Measurements from ENCODE around the gene METTL9.
A peak's percentile ranks its signal among the peaks of the same experiment; 100 is the strongest.
"Not testable (repeated sequence)": the region's sequence is repeated elsewhere in the genome, so short reads cannot be mapped to it uniquely, and the experiment has no call there.

METTL9 gene

GRCh38 chr16:21667575-21667974 is 68.2 kb downstream of the METTL9 start:
- POLR2A ChIA-PET: no interaction called here
- DNase-seq (ENCODE audit: extremely low spot score): no peak

GRCh38 chr16:21673469-21673868 is 74.1 kb downstream of the METTL9 start:
- ChIA-PET POLR2A (no interaction called here), CTCF (no interaction called here)
- TF ChIP-seq CTCF (IDR thresholded peaks at IDR 0.05; ENCODE audit: control extremely low read depth, extremely low read depth, low read depth, missing control alignments): no peak
- no peak for DNase-seq (ENCODE audit: extremely low spot score)

More at GRCh38 chr16:21667575-21667974, 68.2 kb downstream of the METTL9 start:
- CTCF ChIA-PET: interaction anchor here (0.6 to 1.3 kb wide), 3 partner anchors 10 to 789 kb away, joined by 3 to 8 read pairs (median 4); no protein-coding TSS in a partner anchor
- TF ChIP-seq CTCF (IDR thresholded peaks at IDR 0.05; ENCODE audit: control extremely low read depth, extremely low read depth, low read depth, missing control alignments): no peak

GRCh38 chr16:21674456-21674855 is 75.1 kb downstream of the METTL9 start:
- DNase-seq (ENCODE audit: extremely low spot score); CTCF ChIA-PET; POLR2A ChIA-PET: not testable (repeated sequence)

- CTCF ChIA-PET: interaction anchor here (1.5 to 2.4 kb wide), 3 partner anchors 11 to 27 kb away, joined by 4 to 7 read pairs (median 7); no protein-coding TSS in a partner anchor
- POLR2A ChIA-PET; DNase-seq (ENCODE audit: extremely low spot score): not testable (repeated sequence)
These were observed 81.3 kb downstream of the METTL9 start for GRCh38 chr16:21680714-21681113.

- DNase-seq (ENCODE audit: extremely low spot score): no peak
- CTCF ChIA-PET: interaction anchor here (0.8 to 1.9 kb wide), 6 partner anchors 8 to 26 kb away, joined by 3 to 8 read pairs (median 4); no protein-coding TSS in a partner anchor
- POLR2A ChIA-PET: no interaction called here
- no peak for TF ChIP-seq CTCF (IDR thresholded peaks at IDR 0.05; ENCODE audit: control extremely low read depth, extremely low read depth, low read depth, missing control alignments)
These were observed 83.8 kb downstream of the METTL9 start for GRCh38 chr16:21683184-21683583.

GRCh38 chr16:21684199-21684598 is 84.8 kb downstream of the METTL9 start:
- POLR2A ChIA-PET: no interaction called here
- DNase-seq (ENCODE audit: extremely low spot score): peak; percentile 28
- CTCF ChIA-PET: interaction anchor here (1.1 to 1.9 kb wide), 5 partner anchors 9 to 17 kb away, joined by 3 to 8 read pairs (median 4); no protein-coding TSS in a partner anchor
- peak; percentile 39 for TF ChIP-seq CTCF (IDR thresholded peaks at IDR 0.05; ENCODE audit: control extremely low read depth, extremely low read depth, low read depth, missing control alignments)

GRCh38 chr16:21685034-21685455 is 85.7 kb downstream of the METTL9 start:
- no peak for DNase-seq (ENCODE audit: extremely low spot score)
- CTCF ChIA-PET: interaction anchor here (1.6 to 1.9 kb wide), 2 partner anchors 9 to 14 kb away, joined by 4 to 5 read pairs; no protein-coding TSS in a partner anchor
- no peak for TF ChIP-seq CTCF (IDR thresholded peaks at IDR 0.05; ENCODE audit: control extremely low read depth, extremely low read depth, low read depth, missing control alignments)
- POLR2A ChIA-PET: no interaction called here

- no peak for DNase-seq (ENCODE audit: extremely low spot score)
- no peak for TF ChIP-seq CTCF (IDR thresholded peaks at IDR 0.05; ENCODE audit: control extremely low read depth, extremely low read depth, low read depth, missing control alignments)
- CTCF ChIA-PET: no interaction called here
These were observed 89.7 kb downstream of the METTL9 start for GRCh38 chr16:21689107-21689506.

GRCh38 chr16:21690967-21691366 is 91.6 kb downstream of the METTL9 start:
- DNase-seq (ENCODE audit: extremely low spot score); POLR2A ChIA-PET: not testable (repeated sequence)
- CTCF ChIA-PET: interaction anchor here (1.0 kb wide), 1 partner anchor 8 kb away, joined by 3 read pairs; no protein-coding TSS in a partner anchor

More at GRCh38 chr16:21689107-21689506, 89.7 kb downstream of the METTL9 start:
- POLR2A ChIA-PET: no interaction called here

Measured in GM10248 (cell line).